HCT116 (cell line): Measurements from ENCODE around the gene CPSF4L.

Experiments used
- CEBPB ChIP-seq: IDR thresholded peaks from 2 replicates; pipeline ENCODE4 v1.6.1; 2012; ENCODE audit warnings: low read depth
- CTCF ChIP-seq, 3 experiments: fragments of 200-600 bp in 1 of 3; sonication (generic) in 1 of 3; IDR thresholded peaks in 2 of 3; conservative IDR thresholded peaks in 1 of 3; 2 replicates each; pipeline ENCODE4 v1.5.1; 2012 to 2017; ENCODE audit warnings: low read depth in 2 of 3, low read length in 2 of 3, antibody characterized with exemption in 1 of 3, borderline replicate concordance in 1 of 3, control low read depth in 1 of 3, mild to moderate bottlenecking in 1 of 3, mixed read lengths in 1 of 3, mixed run types in 1 of 3, moderate library complexity in 1 of 3; ENCODE audit not compliant: insufficient read depth in 1 of 3
- EZH2 ChIP-seq: fragments of 200-600 bp; sonication (generic); IDR thresholded peaks from 2 replicates; pipeline ENCODE4 v1.6.1; 2017; ENCODE audit warnings: antibody characterized with exemption, mixed run types
- EZH2phosphoT487 ChIP-seq: fragments of 200-600 bp; IDR thresholded peaks from 2 replicates; pipeline ENCODE4 v1.6.1; 2018; ENCODE audit warnings: antibody characterized with exemption, borderline replicate concordance
- JUND ChIP-seq: IDR thresholded peaks from 2 replicates; pipeline ENCODE4 v1.6.1; 2012
- MAX ChIP-seq: IDR thresholded peaks from 2 replicates; pipeline ENCODE4 v1.6.1; 2012
- POLR2A ChIP-seq: IDR thresholded peaks from 2 replicates; pipeline ENCODE4 v1.7.0; 2011; ENCODE audit warnings: borderline replicate concordance; ENCODE audit not compliant: insufficient read depth, insufficient read length; ENCODE audit errors: extremely low read depth
- POLR2AphosphoS5 ChIP-seq: IDR thresholded peaks from 2 replicates; pipeline ENCODE4 v1.6.1; 2011; ENCODE audit warnings: mild to moderate bottlenecking, low read depth, low read length, moderate library complexity
- RAD21 ChIP-seq: IDR thresholded peaks from 2 replicates; pipeline ENCODE4 v1.6.1; 2012; ENCODE audit warnings: low read depth, mild to moderate bottlenecking
- REST ChIP-seq: IDR thresholded peaks from 2 replicates; pipeline ENCODE4 v1.6.1; 2012; ENCODE audit warnings: low read depth
- SP1 ChIP-seq: IDR thresholded peaks from 2 replicates; pipeline ENCODE4 v1.6.1; 2012; ENCODE audit warnings: low read depth
- TF ChIP-seq, protein P1 (sequence below): IDR thresholded peaks from 2 replicates; pipeline ENCODE4 v1.6.1; 2011; ENCODE audit warnings: mild to moderate bottlenecking, low read length, moderate library complexity; ENCODE audit not compliant: insufficient replicate concordance; ENCODE audit errors: extremely low read depth

- no peak for TF ChIP-seq EZH2
- no peak for TF ChIP-seq REST
- TF ChIP-seq CTCF (IDR thresholded peaks at IDR 0.05 in 2 of 3, conservative IDR thresholded peaks at IDR 0.05 in 1 of 3; ENCODE audit: borderline replicate concordance in 1 of 3, insufficient read depth in 1 of 3, low read depth in 2 of 3, low read length in 2 of 3), result no peak
- TF ChIP-seq, protein P1, sequence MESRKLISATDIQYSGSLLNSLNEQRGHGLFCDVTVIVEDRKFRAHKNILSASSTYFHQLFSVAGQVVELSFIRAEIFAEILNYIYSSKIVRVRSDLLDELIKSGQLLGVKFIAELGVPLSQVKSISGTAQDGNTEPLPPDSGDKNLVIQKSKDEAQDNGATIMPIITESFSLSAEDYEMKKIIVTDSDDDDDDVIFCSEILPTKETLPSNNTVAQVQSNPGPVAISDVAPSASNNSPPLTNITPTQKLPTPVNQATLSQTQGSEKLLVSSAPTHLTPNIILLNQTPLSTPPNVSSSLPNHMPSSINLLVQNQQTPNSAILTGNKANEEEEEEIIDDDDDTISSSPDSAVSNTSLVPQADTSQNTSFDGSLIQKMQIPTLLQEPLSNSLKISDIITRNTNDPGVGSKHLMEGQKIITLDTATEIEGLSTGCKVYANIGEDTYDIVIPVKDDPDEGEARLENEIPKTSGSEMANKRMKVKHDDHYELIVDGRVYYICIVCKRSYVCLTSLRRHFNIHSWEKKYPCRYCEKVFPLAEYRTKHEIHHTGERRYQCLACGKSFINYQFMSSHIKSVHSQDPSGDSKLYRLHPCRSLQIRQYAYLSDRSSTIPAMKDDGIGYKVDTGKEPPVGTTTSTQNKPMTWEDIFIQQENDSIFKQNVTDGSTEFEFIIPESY, result no peak
- no peak for TF ChIP-seq JUND
- TF ChIP-seq CEBPB, result no peak
- TF ChIP-seq POLR2AphosphoS5, result no peak
- no peak for TF ChIP-seq RAD21
- no peak for TF ChIP-seq POLR2A
- no peak for TF ChIP-seq MAX
- TF ChIP-seq EZH2phosphoT487, result no peak
- TF ChIP-seq SP1, result no peak
Measured at GRCh38 chr17:73266796-73267195, 5.1 kb upstream of the CPSF4L start.
